Vagina (tissue), 2 donors: Measurements from ENCODE around the gene HSF5. TPM values are rescaled to one million over a fixed set of nuclear protein-coding genes. Genes with fewer than 3 reads are reported as not detected.

ENCODE experiments used
- DNase-seq, 2 donors: peaks; one replicate each; pipeline ENCODE4 v3.0.0-alpha.2; 2017; ENCODE audit errors: extremely low spot score in 2 of 2
- H3K27ac ChIP-seq: fragments of 200-600 bp; sonication (generic); one replicate; pipeline ENCODE4 v1.5.1; 2019
- H3K27me3 ChIP-seq: fragments of 200-600 bp; sonication (generic); one replicate; pipeline ENCODE4 v1.5.1; 2019
- H3K36me3 ChIP-seq, 2 donors: fragments of 200-600 bp; sonication (generic); one replicate each; pipeline ENCODE4 v1.5.1; 2017 to 2019
- H3K4me1 ChIP-seq: fragments of 200-600 bp; sonication (generic); one replicate; pipeline ENCODE4 v1.5.1; 2019
- H3K4me3 ChIP-seq, 2 donors: fragments of 200-600 bp; sonication (generic); 1 replicate in 1 of 2; 2 replicates in 1 of 2; pipeline ENCODE4 v1.5.1; 2016 to 2019
- H3K9me3 ChIP-seq: fragments of 200-600 bp; sonication (generic); one replicate; pipeline ENCODE4 v1.5.1; 2019
- CTCF ChIP-seq, 3 experiments: fragments of 450-650 bp in 2 of 3; fragments of 200-600 bp in 1 of 3; sonication (generic) in 1 of 3; IDR thresholded peaks; one replicate each; pipeline ENCODE4 v1.5.1; 2017 to 2019; ENCODE audit warnings: antibody characterized with exemption in 3 of 3, mild to moderate bottlenecking in 2 of 3, moderate library complexity in 2 of 3
- POLR2A ChIP-seq, 2 donors: fragments of 450-650 bp; IDR thresholded peaks; one replicate each; pipeline ENCODE4 v1.6.1; 2017; ENCODE audit warnings: antibody characterized with exemption in 2 of 2, mild to moderate bottlenecking in 2 of 2, moderate library complexity in 2 of 2
- POLR2AphosphoS5 ChIP-seq, 2 donors: sonication (generic); formaldehyde crosslinking; IDR thresholded peaks; one replicate each; pipeline ENCODE4 v1.9.0; 2017; ENCODE audit warnings: antibody characterized with exemption in 2 of 2, mild to moderate bottlenecking in 2 of 2, low read depth in 1 of 2; ENCODE audit not compliant: insufficient read depth in 1 of 2
- intact Hi-C: fragments of 100-400 bp; cut with DNase I; formaldehyde crosslinking; loops from one replicate; pipeline ENCODE4 v1.15.1; 2023
- total RNA-seq: library from RNA; depleted of rRNA; stranded (reverse); fragments of >200 nt; gene quantifications from one replicate; pipeline ENCODE4 v1.2.3, GENCODE V29; 2016

Gene HSF5
- total RNA-seq, 1 donor from 2014 or later, result 0.25 TPM

- intact Hi-C loops, result no loop called here
- no peaks in the 10 kb centered on the region for H3K4me1 ChIP-seq
- no peak for DNase-seq
- no peak for TF ChIP-seq POLR2AphosphoS5 (IDR thresholded peaks at IDR 0.05; ENCODE audit: insufficient read depth in 1 of 2, low read depth in 1 of 2)
- TF ChIP-seq POLR2A (IDR thresholded peaks at IDR 0.05), result no peak
- TF ChIP-seq CTCF (IDR thresholded peaks at IDR 0.05), result no peak
- H3K27ac ChIP-seq, result no peak overlapping the region
- H3K36me3 ChIP-seq, result no peaks in the 10 kb centered on the region
- H3K27me3 ChIP-seq, result no peaks in the 10 kb centered on the region
- H3K4me3 ChIP-seq, result no peak overlapping the region
- H3K9me3 ChIP-seq, result no peaks in the 10 kb centered on the region
Observed at GRCh38 chr17:58452738-58453137, 35.5 kb downstream of the HSF5 start.

DNA sequence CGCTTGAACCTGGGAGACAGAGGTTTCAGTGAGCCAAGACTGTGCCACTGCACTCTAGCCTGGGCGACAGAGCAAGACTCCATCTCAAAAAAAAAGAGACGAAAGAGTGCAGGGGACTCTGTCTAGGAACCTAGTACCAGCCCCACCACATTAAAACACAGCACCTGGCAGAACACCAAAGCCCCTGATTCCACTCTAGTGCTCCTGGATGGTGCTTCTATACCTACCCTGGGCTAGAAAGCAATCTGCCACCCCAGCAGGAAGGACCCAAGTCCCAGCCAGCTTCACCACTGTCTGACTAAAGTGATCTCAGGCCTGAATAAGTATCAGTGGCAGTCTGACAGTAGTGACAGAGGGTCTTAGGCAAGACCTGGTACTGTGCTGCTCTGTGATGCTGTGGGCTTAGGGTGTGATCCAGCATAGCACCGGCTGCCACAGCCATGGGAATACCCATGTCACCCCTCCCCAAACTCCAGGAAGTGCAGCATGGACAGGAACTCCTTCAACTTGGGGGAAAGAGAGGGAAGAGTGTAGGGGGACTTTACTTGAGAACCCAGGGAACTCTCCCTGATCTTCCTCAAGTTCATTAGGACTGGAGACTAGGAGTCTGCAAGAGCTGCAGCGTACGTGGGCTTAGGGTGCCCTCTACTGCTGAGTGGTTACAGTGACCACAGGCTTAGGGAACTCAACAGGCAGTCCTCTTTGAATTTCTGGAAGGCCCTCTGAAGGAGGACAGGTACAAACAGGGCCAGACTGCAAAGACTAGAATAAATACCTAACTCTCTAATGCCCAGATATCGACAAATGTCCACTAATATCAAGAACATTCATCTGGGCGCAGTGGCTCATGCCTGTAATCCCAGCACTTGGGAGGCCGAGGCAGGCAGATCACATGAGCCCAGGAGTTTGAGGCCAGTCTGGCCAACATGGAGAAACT, 40.9 kb downstream of the HSF5 start:
- H3K4me3 ChIP-seq, result no peak overlapping the region
- no peak overlapping the region for H3K27ac ChIP-seq
- no peaks in the 10 kb centered on the region for H3K4me1 ChIP-seq
- H3K27me3 ChIP-seq, result no peaks in the 10 kb centered on the region
- H3K9me3 ChIP-seq, result no peaks in the 10 kb centered on the region
- peak in 1 of 2 donors; percentile 10 for TF ChIP-seq POLR2AphosphoS5 (IDR thresholded peaks at IDR 0.05; ENCODE audit: insufficient read depth in 1 of 2, low read depth in 1 of 2)
- TF ChIP-seq POLR2A (IDR thresholded peaks at IDR 0.05), result no peak
- TF ChIP-seq CTCF (IDR thresholded peaks at IDR 0.05), result peak in 2 of 3 experiments; percentile 7 to 34
- DNase-seq, result no peak
- intact Hi-C loops, result no loop called here
- H3K36me3 ChIP-seq, result no peaks in the 10 kb centered on the region

GRCh38 chr17:58446086-58446485, 42.1 kb downstream of the HSF5 start:
- Histone ChIP-seq H3K4me1 (no peaks in the 10 kb centered on the region), H3K4me3 (no peak overlapping the region), H3K27me3 (no peaks in the 10 kb centered on the region), H3K9me3 (no peaks in the 10 kb centered on the region), H3K36me3 (no peaks in the 10 kb centered on the region), H3K27ac (no peak overlapping the region)
- no peak for DNase-seq
- intact Hi-C loops, result no loop called here
- TF ChIP-seq POLR2A (IDR thresholded peaks at IDR 0.05) (no peak), POLR2AphosphoS5 (IDR thresholded peaks at IDR 0.05; ENCODE audit: insufficient read depth in 1 of 2, low read depth in 1 of 2) (no peak), CTCF (IDR thresholded peaks at IDR 0.05) (no peak)

DNA sequence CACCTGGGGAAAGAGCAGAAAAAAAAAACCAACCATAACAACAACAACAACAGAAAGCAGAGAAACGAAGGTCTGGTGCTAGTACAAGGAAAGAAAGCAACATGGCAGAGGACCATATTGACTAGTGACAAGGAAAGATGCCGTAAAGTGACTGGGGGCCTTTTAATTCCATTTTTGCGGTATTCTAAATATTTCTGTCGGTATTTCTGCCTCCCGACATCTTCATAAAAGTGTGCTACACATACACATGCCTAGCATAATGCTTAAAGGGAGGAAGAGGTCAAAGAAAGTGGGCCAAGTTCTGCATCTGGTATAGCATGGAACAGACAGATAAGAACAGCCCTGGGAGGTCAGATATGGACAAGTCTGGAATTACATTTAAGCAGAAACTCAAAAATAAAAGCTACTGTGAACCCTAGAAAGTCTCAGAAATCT, 51.4 kb downstream of the HSF5 start:
- intact Hi-C loops, result no loop called here
- TF ChIP-seq POLR2A (IDR thresholded peaks at IDR 0.05), result no peak
- TF ChIP-seq POLR2AphosphoS5 (IDR thresholded peaks at IDR 0.05; ENCODE audit: insufficient read depth in 1 of 2, low read depth in 1 of 2), result no peak
- TF ChIP-seq CTCF (IDR thresholded peaks at IDR 0.05), result no peak
- Histone ChIP-seq H3K4me3 (no peak overlapping the region), H3K27me3 (no peaks in the 10 kb centered on the region), H3K36me3 (no peaks in the 10 kb centered on the region), H3K9me3 (no peaks in the 10 kb centered on the region), H3K27ac (no peak overlapping the region), H3K4me1 (no peaks in the 10 kb centered on the region)
- DNase-seq, result no peak

DNA sequence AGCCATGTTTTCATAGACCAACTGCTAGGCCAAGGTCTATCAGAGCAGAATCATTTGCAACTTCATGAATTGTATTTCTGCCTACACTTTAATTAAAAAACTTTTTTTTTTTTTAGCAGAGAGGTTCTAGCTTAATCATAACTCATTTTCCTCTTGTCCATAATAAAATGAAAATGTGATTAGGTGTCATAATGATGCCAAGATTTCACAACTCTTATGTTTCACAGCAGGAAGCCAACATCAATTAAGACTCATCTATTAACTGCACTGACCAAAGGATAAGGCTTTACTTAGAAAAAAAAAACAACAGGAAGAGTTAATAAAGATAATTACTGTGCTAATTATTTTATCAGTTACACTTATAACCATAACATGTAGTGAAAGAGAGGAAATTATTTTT, 52.0 kb downstream of the HSF5 start:
- no peaks in the 10 kb centered on the region for H3K9me3 ChIP-seq
- intact Hi-C loops, result no loop called here
- no peaks in the 10 kb centered on the region for H3K4me1 ChIP-seq
- H3K36me3 ChIP-seq, result no peaks in the 10 kb centered on the region
- H3K27me3 ChIP-seq, result no peaks in the 10 kb centered on the region
- no peak overlapping the region for H3K4me3 ChIP-seq
- TF ChIP-seq POLR2A (IDR thresholded peaks at IDR 0.05), result no peak
- no peak for TF ChIP-seq POLR2AphosphoS5 (IDR thresholded peaks at IDR 0.05; ENCODE audit: insufficient read depth in 1 of 2, low read depth in 1 of 2)
- no peak for TF ChIP-seq CTCF (IDR thresholded peaks at IDR 0.05)
- DNase-seq, result no peak
- H3K27ac ChIP-seq, result no peak overlapping the region
